ENCODE results near the gene TPD52L1.
"Not testable (repeated sequence)": the region's sequence is repeated elsewhere in the genome, so short reads cannot be mapped to it uniquely, and the experiment has no call there.

TPD52L1 gene

DNA sequence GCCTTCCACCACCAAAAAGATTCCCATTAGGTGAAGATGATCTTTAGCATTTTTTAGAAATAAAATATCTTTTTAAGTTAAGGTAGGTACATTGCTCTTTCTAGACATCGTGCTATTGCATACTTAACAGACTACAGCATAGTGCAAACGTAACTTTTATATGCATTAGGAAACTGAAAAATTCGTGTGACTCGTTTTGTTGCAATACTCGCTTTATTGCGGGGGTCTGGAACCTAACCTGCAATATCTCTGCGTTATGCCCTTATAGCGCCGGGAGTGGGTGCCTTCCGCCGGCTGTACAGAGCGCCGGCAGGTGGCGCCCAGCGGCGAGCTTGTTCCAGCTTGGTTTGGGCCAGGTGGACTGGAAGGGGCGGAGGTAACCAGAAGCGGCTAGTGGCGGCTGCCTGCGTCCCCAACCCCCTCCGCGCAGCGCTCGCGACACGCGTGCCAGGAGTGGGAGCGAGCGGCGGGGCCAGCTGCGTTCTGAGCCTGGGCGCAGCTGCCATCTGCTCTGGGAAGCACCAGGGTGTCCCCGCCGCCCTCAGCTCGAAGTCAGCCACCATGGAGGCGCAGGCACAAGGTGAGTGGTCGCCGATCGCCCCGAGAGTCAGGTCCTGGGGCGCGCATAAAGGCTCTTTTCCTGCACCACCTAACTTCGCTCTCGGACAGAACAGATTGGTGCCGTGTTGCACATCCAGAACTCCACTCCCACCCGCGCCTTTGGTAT, at the start of gene TPD52L1:
TSS of gene TPD52L1 (plus strand) at position 383 of the 727 bp plus-strand sequence. CDS start at position 562, 179 bp downstream.
- peak; percentile 17 for DNase-seq

GRCh38 chr6:125104425-125104824, 49.1 kb upstream of the TPD52L1 start:
- DNase-seq, result no peak

DNA sequence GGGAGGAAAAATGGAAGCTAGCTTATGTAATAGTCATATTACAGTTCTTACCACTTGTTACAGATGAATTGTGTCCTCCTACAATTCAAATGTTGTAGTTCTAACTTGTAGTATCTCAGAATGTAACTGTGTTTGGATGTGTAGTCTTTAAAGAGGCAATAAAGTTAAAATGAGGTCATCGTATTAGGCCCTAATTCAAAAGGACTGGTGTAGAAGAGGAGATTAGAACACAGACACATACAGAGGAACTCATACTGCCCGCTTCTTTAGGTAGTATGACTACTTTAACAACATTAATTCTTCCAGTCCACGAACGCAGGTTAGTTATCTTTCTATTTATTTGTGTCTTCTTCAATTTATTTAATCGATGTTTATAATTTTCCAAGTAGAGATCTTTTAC, 46.5 kb upstream of the TPD52L1 start:
- no peak for DNase-seq

DNA sequence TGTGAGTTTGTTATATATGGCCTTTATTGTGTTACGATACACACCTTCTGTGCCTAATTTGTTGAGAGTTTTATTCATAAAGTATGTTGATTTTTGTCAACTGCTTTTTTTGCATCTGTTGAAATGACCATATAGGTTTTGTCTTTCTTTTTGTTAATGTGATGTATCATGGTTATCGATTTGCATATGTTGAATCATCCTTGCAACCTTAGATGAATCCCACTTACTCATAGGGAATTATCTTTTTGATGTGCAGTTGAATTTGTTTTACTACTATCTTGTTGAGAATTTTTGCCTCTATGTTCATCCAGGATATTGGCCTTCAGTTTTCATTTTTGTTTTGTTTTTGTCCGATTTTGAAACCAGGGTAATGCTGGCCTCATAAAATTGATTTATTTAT, 45.7 kb upstream of the TPD52L1 start:
- no peak for DNase-seq

DNA sequence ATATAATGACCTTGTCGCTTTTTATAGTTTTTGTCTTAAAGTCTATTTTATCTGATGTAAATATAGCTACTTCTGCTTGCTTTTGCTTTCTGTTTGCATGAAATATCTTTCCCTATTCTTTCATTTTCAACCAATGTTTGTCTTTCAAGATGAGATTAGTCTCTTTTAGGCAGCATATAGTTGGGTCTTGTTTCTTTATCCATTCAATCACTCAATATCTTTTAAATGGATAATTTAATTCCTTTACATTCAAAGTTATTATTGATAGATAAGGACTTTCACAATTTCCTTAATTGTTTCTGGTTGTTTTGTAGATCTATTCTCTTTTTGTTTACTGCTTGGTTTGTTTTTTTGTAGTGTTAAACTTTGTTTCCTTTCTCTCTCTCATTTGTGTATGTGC, 43.5 kb upstream of the TPD52L1 start:
- DNase-seq, result no peak

DNA sequence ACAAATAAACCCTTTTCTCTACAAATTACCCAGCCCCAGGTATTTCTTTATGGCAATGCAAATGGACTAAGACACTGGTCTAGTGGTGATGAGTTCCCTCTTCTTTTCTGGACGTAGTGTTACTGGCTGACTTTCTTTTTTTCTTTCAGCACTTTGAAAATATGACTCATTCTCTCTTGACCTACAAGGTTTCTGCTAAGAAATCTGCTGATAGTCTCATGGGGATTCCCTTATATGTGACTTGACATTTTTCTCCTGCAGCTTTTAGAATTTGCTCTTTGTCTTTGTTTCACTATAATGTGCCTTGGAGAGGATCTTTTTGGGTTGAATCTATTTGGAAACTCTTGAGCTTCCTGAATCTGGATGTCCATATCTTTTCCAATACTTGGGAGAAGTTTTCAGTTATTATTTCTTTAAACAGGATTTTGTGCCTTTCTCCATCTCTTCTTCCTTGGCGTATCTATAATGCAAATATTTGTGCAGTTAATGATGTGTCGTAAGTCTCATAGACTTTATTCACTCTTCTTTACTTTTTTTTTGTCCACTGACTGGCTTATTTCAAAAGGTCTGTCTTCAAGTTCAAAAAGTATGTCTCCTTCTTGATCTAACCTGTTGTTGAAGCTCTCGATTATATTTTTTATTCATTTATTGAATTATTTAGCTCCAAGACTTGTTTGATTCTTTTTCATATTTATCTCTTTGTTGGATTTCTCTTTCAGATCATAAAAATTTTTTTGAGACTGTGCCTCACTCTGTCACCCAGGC, 42.2 kb upstream of the TPD52L1 start:
- no peak for DNase-seq

- DNase-seq, result no peak
Observed at GRCh38 chr6:125112934-125113333, 40.6 kb upstream of the TPD52L1 start.

DNA sequence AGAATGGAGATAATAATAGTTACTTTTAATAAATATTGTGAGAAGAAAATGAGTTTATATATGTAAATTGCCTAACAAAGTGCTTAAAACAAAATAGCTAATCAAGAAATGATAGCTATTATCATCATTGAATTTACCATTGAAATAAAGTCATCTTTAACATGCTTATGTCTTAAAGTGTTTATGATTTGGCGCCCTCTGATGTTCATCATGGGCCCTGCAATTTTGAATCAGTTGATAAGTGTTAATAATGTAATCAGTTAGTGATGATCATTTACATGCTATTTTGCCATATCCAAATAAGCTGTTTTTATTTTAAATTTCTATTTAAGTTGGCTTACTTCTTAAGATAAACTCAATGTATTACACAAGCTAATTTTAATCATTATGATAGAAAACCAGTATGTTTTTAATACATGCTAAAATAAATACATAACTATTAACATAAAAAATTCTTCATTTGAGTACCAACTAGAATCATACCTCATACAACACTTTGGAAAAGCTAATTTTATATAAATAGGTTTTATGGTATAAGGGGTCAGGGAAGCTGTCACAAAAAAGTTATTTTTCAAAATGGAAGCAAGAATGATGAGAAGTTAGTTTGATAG, 39.2 kb upstream of the TPD52L1 start:
- DNase-seq, result peak; percentile 14

DNA sequence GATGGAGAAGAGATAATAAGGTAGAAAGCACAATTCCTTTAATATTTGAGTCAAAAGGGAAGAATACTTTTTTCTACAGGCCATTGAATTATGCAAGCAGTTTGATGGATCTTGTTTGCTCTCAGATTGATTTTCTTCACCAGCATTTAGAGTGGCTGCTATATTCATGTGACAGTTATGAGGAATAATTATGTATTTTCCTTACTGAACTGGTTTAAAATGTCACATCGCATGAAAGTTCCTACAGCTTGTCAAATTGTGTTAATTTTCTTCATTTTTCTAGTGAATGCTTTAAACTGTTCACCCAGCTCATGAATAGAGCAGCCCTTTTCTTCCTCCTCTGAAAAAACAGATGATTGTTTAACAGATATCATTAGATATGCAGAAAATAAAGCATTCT, 37.4 kb upstream of the TPD52L1 start:
- no peak for DNase-seq

- no peak for DNase-seq
Observed at GRCh38 chr6:125116710-125117109, 36.9 kb upstream of the TPD52L1 start.

DNA sequence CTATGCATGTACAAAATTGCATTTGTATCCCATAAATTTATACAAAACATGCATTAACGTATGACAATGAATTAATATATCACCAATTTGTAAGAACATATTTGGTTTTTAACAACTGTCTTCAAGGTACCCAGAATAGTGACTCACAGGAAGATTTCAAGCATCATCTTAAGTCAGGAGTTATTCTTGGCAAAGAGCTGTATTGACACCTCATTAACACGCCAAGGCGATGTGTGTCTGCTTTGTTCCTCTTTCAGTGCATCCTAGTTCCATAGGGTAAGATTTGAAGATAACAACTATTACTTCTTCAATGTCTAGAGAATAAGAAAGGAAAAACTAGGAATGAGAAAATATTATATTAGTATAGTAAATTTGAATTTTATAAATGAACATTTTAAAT, 35.8 kb upstream of the TPD52L1 start:
- no peak for DNase-seq

GRCh38 chr6:125120054-125120590, 33.5 kb upstream of the TPD52L1 start:
- no peak for DNase-seq

GRCh38 chr6:125121894-125122293, 31.7 kb upstream of the TPD52L1 start:
- no peak for DNase-seq

GRCh38 chr6:125123051-125123450, 30.5 kb upstream of the TPD52L1 start:
- DNase-seq, result no peak

GRCh38 chr6:125123468-125124048, 30.0 kb upstream of the TPD52L1 start:
- DNase-seq, result no peak

GRCh38 chr6:125124049-125124669, 29.4 kb upstream of the TPD52L1 start:
- DNase-seq, result no peak

GRCh38 chr6:125125856-125126255, 27.7 kb upstream of the TPD52L1 start:
- not testable (repeated sequence) for DNase-seq

DNA sequence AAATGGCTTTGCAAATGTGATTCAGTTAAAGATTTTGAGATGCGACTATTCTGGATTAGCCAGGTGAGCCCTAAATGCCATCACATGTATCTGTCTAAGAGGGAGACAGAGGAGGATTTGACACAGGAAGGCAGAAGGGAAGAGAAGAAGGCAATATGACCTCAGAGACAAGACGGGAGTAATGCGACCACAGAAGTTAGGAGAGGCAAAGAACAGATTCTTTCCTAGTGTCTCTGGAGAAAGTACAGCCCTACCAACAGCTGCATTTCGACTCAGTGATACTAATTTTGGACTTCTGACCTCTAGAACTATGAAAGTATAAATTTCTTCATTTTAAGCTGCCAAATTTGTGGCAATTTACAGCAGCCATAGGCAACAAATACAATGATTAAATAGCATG, 24.2 kb upstream of the TPD52L1 start:
- no peak for DNase-seq

DNA sequence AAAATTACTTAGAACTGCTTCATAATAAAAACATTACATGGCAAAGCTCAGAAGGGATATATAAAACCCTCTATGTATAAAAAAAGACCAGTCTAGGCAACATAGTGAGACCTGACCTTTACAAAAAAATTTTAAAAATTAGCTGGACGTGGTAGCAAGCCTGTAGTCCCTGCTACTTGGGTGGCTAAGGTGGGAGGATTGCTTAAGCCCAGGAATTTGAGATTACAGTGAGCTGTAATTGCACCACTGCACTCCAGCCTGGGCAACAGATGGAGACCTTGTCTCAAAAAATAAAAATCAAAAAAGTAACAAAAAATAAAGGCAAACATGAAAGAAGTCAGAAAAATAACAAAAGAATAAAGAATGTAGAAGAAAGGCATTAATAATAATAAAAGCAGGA, 21.5 kb upstream of the TPD52L1 start:
- DNase-seq, result no peak

GRCh38 chr6:125136378-125136777, 17.2 kb upstream of the TPD52L1 start:
- DNase-seq, result no peak

DNA sequence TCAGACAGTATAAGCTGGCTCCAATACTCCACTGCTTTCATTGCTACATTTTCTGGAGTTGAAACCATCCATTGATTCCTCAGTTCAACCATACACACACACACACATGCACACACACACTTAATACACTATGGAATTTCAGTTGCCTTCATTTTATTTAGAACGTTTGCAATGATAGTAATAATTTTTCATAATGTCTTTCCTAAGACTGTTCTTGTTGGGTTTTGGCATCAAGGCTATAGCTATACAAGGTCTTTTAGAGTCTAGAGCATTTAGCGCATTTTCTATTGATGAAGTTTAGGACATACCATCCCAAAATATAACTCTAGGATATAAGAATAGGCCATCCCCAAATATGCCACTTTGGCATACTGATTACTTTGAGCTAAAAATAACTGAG, 15.5 kb upstream of the TPD52L1 start:
- no peak for DNase-seq

- DNase-seq, result no peak
Observed at GRCh38 chr6:125140808-125141207, 12.8 kb upstream of the TPD52L1 start.

DNA sequence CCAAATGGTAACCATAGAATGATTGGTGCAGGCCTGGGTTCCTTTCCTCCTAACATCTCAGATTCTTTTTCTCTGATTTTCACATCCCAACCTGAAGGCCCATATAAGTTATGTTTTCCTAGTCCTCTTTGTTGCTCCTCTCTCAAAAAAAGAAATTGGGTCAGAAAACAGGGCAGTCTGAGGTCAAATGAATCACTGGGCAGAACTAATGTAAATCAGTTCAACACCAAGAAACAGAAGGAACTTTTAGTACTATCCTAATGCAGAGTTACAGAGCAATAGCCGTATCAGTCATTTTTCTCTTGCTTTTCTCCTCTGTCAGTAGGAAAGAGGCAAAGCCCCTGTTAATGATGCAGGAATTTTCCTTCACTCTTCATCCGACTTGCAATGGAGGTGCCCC, 11.0 kb upstream of the TPD52L1 start:
- no peak for DNase-seq

All from MV-4-11 (cell line).